Parathyroid adenoma (tissue), 2 donors: Measurements from ENCODE around the gene DDHD1.

ENCODE experiments used
- H2AFZ ChIP-seq: fragments of 300-600 bp; sonication (generic); one replicate; pipeline ENCODE4 v1.7.0; 2017; ENCODE audit warnings: antibody characterized with exemption, mild to moderate bottlenecking
- H3K27ac ChIP-seq: fragments of 300-600 bp; sonication (generic); one replicate; pipeline ENCODE4 v1.7.0; 2017
- H3K27me3 ChIP-seq: fragments of 300-600 bp; sonication (generic); one replicate; pipeline ENCODE4 v1.7.0; 2017; ENCODE audit warnings: low read length; ENCODE audit not compliant: control insufficient read depth, insufficient read depth
- H3K36me3 ChIP-seq: fragments of 300-600 bp; sonication (generic); one replicate; pipeline ENCODE4 v1.7.0; 2017; ENCODE audit warnings: low read length; ENCODE audit not compliant: control insufficient read depth, insufficient read depth
- H3K4me1 ChIP-seq: fragments of 300-600 bp; sonication (generic); one replicate; pipeline ENCODE4 v1.7.0; 2017; ENCODE audit warnings: control low read depth
- H3K4me2 ChIP-seq: fragments of 300-600 bp; sonication (generic); one replicate; pipeline ENCODE4 v1.7.0; 2017; ENCODE audit warnings: low read length
- H3K4me3 ChIP-seq: fragments of 300-600 bp; sonication (generic); one replicate; pipeline ENCODE4 v1.7.0; 2017; ENCODE audit warnings: low read depth, low read length
- H3K79me2 ChIP-seq: fragments of 300-600 bp; sonication (generic); one replicate; pipeline ENCODE4 v1.7.0; 2017; ENCODE audit warnings: control low read depth
- H3K9ac ChIP-seq: fragments of 300-600 bp; sonication (generic); one replicate; pipeline ENCODE4 v1.7.0; 2017; ENCODE audit warnings: mild to moderate bottlenecking
- H3K9me3 ChIP-seq: fragments of 300-600 bp; sonication (generic); one replicate; pipeline ENCODE4 v1.7.0; 2017; ENCODE audit warnings: low read length; ENCODE audit not compliant: control insufficient read depth
- TF ChIP-seq, protein P1 (sequence below): fragments of 300-600 bp; sonication (generic); IDR thresholded peaks from one replicate; pipeline ENCODE4 v1.7.0; 2017; ENCODE audit warnings: antibody characterized with exemption, mild to moderate bottlenecking
- donor health status: primary hyperparathyroidism.

DDHD1 gene

DNA sequence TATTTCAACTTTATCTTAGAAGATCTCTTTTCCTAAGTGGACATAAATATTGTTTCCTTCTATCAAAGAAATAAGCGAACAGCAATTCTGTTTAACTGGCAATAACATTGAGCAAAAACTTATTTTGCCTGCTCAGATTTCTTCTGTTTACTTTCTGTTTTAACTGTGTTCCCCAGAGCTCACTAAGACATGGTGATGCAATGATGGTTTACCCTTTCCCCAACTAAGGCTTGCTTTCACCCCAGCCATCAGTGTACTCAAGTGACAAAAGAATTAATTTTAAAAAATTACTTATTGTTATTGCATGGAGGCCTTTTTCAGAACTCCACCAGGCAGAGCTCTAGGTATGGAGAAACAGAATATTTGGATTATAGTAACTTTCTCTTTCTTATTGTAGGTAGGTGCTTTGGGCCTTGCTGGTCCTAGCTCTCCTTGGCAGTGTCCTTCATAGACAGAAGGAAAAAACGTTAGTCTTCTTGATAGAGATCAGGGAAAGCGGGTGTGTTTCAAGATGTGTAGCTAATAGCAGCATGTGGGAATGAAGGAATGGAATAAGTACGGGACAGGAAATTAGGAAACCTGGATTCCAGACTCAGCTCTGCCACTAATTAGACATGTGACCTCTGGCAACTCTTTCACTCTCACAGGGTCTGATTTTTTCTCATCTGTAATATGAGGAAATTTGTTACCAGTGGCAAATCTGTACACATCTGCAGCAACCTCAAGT, 14.6 kb upstream of the DDHD1 start:
- Histone ChIP-seq H3K79me2 (no peaks in the 10 kb centered on the region), H3K27ac (no peak overlapping the region), H3K9me3 (no peaks in the 10 kb centered on the region), H3K4me3 (no peak overlapping the region), H3K36me3 (no peaks in the 10 kb centered on the region), H3K27me3 (no peaks in the 10 kb centered on the region), H3K4me1 (peaks cover 5% of the 10 kb centered on the region), H3K9ac (no peak overlapping the region), H3K4me2 (no peak overlapping the region), H2AFZ (peak overlapping the region; percentile 47)
- TF ChIP-seq, protein P1, sequence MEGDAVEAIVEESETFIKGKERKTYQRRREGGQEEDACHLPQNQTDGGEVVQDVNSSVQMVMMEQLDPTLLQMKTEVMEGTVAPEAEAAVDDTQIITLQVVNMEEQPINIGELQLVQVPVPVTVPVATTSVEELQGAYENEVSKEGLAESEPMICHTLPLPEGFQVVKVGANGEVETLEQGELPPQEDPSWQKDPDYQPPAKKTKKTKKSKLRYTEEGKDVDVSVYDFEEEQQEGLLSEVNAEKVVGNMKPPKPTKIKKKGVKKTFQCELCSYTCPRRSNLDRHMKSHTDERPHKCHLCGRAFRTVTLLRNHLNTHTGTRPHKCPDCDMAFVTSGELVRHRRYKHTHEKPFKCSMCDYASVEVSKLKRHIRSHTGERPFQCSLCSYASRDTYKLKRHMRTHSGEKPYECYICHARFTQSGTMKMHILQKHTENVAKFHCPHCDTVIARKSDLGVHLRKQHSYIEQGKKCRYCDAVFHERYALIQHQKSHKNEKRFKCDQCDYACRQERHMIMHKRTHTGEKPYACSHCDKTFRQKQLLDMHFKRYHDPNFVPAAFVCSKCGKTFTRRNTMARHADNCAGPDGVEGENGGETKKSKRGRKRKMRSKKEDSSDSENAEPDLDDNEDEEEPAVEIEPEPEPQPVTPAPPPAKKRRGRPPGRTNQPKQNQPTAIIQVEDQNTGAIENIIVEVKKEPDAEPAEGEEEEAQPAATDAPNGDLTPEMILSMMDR, result no peak

DNA sequence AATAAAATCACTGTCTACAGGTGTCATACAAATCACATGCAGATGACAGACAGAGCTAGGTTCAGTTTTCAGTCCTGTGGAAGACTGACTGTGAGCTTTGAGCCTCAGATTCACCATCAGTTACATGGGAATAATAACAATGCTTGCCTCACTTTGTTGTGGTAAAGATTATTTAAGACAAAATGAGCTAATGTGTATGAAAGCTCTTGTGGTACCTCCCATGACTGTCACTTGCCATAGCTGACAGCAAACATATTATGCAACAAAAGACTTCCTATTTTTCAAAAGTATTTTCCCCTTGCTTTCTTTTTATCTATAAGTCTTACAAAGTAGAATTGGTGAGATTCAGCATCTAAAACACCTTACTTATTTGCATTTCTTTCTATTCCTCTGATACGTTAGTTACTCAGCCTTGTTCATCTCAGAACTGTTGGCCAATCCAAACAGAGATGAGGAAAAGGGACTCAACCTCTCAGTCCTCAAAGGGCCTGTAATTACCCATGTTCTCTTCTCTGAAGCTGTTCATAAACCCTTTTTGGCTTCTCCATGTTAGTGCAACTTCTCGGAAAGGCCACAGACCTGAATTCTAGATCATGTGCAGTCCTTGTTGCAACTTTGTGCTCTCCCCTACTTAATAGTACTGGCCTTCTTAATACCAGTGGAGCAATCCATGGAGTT, 8.8 kb upstream of the DDHD1 start:
- TF ChIP-seq, protein P1, result no peak
- Histone ChIP-seq H3K79me2 (no peaks in the 10 kb centered on the region), H3K9me3 (no peaks in the 10 kb centered on the region), H3K27ac (no peak overlapping the region), H3K9ac (no peak overlapping the region), H3K4me3 (no peak overlapping the region), H2AFZ (no peak overlapping the region), H3K4me1 (peaks cover 3% of the 10 kb centered on the region), H3K36me3 (no peaks in the 10 kb centered on the region), H3K4me2 (no peak overlapping the region), H3K27me3 (no peaks in the 10 kb centered on the region)

DNA sequence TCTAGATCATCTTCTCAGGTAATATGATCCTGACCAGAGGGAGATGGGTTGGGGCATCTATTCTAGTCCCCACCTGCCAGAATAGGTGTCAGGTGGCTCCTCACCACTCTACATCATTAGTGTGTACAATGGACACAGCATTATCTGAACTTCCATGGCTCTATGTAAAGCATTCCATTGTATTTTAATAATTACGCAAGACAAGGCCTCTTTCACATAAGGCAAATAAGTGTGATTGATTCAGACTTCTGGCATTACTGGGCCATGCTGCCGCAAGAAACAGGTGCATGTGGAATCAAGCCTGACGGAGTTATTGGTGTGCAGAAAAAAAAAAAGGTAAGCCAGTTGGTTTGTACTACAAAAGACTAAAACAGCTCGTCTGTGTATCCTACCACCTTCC, 3.1 kb upstream of the DDHD1 start:
- H3K27ac ChIP-seq, result no peak overlapping the region
- H3K9ac ChIP-seq, result no peak overlapping the region
- no peaks in the 10 kb centered on the region for H3K36me3 ChIP-seq
- H3K4me1 ChIP-seq, result peaks cover 5% of the 10 kb centered on the region
- TF ChIP-seq, protein P1, result no peak
- H2AFZ ChIP-seq, result no peak overlapping the region
- no peaks in the 10 kb centered on the region for H3K9me3 ChIP-seq
- no peak overlapping the region for H3K4me3 ChIP-seq
- no peaks in the 10 kb centered on the region for H3K27me3 ChIP-seq
- H3K79me2 ChIP-seq, result peaks cover 9% of the 10 kb centered on the region
- H3K4me2 ChIP-seq, result no peak overlapping the region

DNA sequence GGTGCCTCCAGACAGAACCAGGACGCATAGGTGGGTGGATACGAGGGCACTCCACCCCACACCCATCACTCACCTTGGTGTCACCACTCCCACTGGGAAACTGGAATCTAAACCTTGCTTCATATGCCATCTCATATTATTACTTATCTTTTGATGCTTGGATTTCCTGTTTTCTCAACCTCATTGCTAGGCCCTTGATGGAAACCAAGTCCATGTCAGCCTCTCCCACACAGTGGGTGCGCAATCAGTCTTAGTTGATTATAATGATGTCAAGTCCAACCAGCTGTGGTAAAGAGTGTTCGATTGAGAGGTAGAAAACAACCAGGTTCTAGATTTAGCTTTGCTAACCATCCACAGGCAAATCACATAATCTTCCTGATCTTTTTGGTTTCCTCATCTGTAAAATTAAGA, 584 bp upstream of the DDHD1 start:
- no peaks in the 10 kb centered on the region for H3K9me3 ChIP-seq
- H3K4me2 ChIP-seq, result peak overlapping the region; percentile 70
- peak overlapping the region; percentile 100 for H2AFZ ChIP-seq
- H3K36me3 ChIP-seq, result no peaks in the 10 kb centered on the region
- TF ChIP-seq, protein P1, result no peak
- peaks cover 24% of the 10 kb centered on the region for H3K79me2 ChIP-seq
- peak overlapping the region; percentile 77 for H3K4me3 ChIP-seq
- peak overlapping the region; percentile 83 for H3K27ac ChIP-seq
- H3K9ac ChIP-seq, result peak overlapping the region; percentile 40
- peaks cover 11% of the 10 kb centered on the region for H3K4me1 ChIP-seq
- H3K27me3 ChIP-seq, result no peaks in the 10 kb centered on the region
